NOMO-1 treated with dmso at 0.1 percent for 144 hours (cell line): ENCODE data around the gene OR10H3.
"Not testable (repeated sequence)": the region's sequence is repeated elsewhere in the genome, so short reads cannot be mapped to it uniquely, and the experiment has no call there.

Source experiments
- DNase-seq: peaks from one replicate; lab custom pipeline; 2025; ENCODE audit not compliant: unreplicated experiment; lab: John Stamatoyannopoulos, UW

Gene OR10H3

GRCh38 chr19:15776991-15777970 lies 39.5 kb downstream of the OR10H3 start:
- DNase-seq: no peak

DNA sequence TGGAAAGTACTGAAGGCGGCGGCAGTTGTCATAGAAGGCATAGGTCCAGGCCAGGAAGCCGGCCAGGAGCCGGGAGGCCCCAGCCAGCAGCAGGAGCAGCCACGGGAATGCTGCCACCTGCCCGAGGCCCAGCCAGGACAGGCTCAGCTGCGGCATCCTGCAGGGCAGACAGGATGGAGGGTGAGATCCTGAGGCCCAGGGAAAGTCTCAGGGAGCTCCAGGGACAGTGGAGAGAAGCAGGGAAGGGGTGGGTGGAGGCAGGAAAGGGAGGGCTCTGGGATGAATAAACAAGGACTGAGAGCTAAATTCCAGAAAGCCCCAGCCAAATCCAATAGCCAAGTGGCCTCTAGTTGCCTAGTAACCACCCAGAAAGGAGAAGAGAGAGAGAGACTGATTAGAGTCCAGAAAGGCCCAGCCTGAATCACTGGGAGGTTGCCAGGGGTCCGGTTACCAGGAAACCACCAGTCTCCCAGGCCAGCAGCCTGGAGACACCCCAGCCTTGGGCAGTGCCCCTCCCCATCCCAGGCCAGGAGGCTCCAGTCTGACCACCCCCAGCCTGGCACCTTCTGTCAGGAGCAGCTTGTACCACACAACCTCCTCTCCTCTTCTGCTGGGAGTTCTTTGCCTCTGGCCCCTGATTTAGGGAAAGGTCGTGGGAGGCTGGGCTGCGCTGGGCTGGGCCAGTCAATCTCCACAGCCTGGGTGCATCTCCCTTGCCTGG lies 42.1 kb downstream of the OR10H3 start:
- DNase-seq: no peak

DNA sequence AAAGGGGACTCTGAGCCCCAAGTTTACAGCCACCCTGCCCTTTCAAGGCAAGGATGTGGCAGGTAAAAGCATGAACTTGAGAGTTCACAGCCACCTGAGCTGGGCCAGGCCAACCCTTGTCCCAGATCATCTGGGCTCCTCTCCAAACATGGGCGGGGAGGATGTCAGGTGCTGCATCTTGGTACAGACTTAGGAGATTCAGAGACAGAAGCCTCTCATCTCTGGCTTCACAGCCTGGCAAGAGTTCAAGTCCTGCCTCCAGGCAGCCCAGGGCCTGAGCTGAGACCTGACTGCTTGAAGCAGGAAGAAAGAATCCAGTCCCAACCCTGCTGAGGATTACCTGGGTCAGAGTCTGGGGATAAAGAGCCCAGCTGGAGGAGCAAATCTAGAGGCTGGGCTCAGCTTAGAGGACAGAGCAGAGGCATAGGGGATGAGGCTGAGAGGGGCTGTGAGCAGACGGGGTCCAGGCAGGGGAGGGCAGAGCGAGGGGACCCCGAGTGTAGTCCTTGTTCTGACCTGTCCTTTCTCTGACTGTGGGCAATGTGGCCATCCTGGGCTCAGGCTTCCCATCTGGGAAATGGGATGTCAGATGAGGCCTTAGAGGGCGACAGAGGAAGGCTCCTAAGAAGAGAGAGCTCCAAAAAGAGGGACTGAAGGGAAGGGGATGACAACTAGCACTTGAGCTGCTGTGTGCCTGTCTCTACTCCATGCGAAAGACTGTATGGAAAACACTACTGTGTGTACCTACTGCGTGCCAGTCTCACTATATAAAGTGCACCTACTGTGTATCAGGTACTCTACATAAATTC lies 43.0 kb downstream of the OR10H3 start:
- DNase-seq: no peak

DNA sequence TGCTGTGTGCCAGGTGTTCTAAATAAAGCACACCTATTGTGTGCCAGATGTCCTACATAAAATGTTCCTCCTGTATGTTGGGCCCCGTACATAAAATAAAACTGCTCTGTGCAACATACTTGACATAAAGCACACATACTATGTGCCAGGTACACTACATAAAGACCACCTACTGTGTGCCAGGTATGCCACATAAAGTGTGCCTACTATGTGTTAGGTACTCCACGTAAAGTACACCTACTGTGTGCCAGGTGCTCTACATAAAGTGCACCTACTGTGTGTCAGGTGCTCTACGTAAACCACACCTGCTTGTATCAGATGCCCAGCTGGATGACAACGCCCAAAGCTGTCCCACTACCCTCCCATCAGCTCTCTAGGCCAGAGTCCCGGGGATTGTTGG lies 43.9 kb downstream of the OR10H3 start:
- no peak for DNase-seq

- no peak for DNase-seq
Observed at GRCh38 chr19:15782211-15782610, 44.4 kb downstream of the OR10H3 start.

GRCh38 chr19:15782896-15783295 lies 45.1 kb downstream of the OR10H3 start:
- not testable (repeated sequence) for DNase-seq

- no peak for DNase-seq
Observed at GRCh38 chr19:15787611-15788155, 49.9 kb downstream of the OR10H3 start, which contains the start of gene OR10H5. Gene OR10H5 (plus strand): TSS chr19:15787661. CDS start chr19:15794049, 6,388 bp downstream.

GRCh38 chr19:15788594-15789270 lies 50.9 kb downstream of the OR10H3 start:
- no peak for DNase-seq

DNA sequence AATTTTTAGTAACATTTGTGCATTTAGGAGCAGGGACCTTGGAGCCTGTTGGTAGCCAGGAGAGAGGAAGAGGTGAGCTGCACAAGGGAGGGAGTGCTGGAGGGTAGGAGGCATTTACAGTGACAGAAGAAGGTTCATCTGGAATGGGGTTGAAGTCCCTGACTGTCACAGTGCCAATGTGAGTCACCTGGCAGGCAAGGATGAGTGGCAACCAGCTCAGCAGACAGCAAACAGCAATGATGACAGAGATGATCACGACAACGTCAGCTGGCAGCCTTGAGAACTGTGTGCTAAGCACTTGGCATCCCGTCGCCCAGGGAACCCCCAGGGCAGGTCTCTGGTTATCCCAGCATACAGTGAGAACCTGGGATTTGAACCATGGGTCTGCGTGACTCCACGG lies 52.3 kb downstream of the OR10H3 start:
- DNase-seq: no peak
